ENCODE data around the gene SLC2A9. TPM values are rescaled to one million over a fixed set of nuclear protein-coding genes. Genes with fewer than 3 reads are reported as not detected.

Gene SLC2A9
- total RNA-seq = 1.2 and 1.4 TPM in 2 replicates

DNA sequence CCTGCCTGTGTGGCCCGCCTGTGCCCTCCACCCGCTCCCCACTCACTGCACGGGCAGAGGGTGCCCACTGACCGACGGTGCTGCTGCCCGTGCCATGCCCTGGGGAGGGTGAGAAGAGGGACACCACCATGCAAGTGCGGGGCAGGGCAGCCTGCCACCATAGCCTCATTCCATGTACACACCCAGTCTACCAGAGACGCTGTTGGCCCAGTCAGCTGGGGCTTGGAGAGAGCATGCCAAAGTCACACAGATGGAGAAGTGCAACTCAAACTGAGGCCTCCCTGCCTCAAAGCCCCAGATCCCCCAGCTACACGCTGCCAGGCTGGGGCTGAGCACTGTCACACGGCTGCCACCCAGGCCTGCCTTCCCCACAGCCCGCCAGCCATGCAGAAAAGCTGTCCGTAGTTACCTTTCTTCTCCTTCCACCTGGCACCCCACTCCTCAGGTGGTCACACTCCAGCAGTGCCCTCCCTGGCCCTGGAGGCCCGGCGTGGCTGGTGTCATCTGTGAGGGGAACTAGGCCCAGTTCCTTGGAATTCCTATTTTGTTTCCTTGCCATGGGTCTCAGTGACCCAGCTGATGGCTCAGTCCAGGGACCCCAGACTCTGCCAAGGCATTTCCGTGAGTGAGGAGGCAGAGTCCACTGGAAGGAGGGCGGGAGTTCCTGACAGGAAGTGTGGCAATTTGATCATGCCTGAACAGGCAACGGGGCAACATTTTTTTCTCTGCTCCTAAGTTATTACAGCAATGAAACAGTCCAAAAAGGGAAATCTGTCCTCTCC is at the start of gene SLC2A9:
TSS of gene SLC2A9 (minus strand) at position 627 of the 782 bp plus-strand sequence. CDS start at position 559, 68 bp downstream.

DNA sequence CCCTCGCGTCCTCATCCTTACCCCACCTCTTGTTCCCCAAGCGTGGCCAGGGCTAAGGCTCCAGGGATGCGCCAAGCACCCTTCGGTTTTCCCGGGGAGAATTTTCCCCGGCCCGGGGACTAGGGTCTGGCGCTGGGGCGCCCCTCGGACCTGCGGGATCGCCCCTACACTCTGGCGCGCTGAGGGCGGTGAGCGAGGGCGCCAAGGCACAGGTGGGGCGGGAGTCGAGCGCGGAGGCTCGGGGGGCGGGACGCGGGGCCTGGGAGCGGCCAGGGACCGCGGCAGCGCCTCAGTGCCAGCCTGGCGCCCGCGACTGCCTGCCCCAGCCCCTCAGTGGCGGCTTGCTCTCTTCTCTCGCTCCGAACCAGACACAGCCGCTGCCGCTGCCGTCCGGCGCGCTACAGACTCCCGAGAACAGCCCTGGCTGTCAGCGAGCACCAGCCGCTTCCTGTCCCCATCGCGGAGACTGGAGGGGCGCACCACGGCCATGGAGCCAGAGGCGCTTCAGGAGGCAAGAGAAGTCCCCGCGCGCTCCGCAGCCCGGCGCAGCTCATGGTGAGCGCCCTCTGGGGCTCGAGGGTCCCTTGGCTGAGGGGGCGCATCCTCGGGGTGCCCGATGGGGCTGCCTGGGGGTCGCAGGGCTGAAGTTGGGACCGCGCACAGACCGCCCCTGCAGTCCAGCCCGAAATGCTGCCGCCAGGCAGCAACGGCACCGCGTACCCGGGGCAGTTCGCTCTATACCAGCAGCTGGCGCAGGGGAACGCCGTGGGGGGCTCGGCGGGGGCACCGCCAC is 239.8 kb downstream of the SLC2A9 start, which contains the start of gene DRD5:
TSS of gene DRD5 (plus strand) at position 292 of the 793 bp plus-strand sequence. CDS start at position 688, 396 bp downstream.

Other genes starting within 250 kb of the SLC2A9 start
- not detected in 2 replicates for gene DRD5, start 239.9 kb downstream of the SLC2A9 start, total RNA-seq
- gene WDR1, start 95.3 kb upstream of the SLC2A9 start, total RNA-seq = 321 and 365 TPM in 2 replicates

All from dermis lymphatic vessel endothelial cell (primary cell).